ENCODE data around the gene S100Z.
"Not testable (repeated sequence)": the region's sequence is repeated elsewhere in the genome, so short reads cannot be mapped to it uniquely, and the experiment has no call there.

Gene S100Z

GRCh38 chr5:76870046-76870445, 20.2 kb downstream of the S100Z start:
- Histone ChIP-seq H3K4me1 (ENCODE audit: insufficient read depth, low read length) (peaks cover 27% of the 10 kb centered on the region), H3K9me3 (ENCODE audit: control insufficient read depth, insufficient read depth, low read length) (no peaks in the 10 kb centered on the region), H3K36me3 (ENCODE audit: insufficient read depth, low read length) (no peaks in the 10 kb centered on the region), H3K9ac (ENCODE audit: low read depth, low read length) (no peak overlapping the region)

GRCh38 chr5:76874088-76874581, 24.3 kb downstream of the S100Z start:
- peaks cover 33% of the 10 kb centered on the region for H3K4me1 ChIP-seq (ENCODE audit: insufficient read depth, low read length)
- H3K9me3 ChIP-seq (ENCODE audit: control insufficient read depth, insufficient read depth, low read length): no peaks in the 10 kb centered on the region
- H3K9ac ChIP-seq (ENCODE audit: low read depth, low read length): peak overlapping the region; percentile 52; the same call in 1 of the 2 replicates
- H3K36me3 ChIP-seq (ENCODE audit: insufficient read depth, low read length): no peaks in the 10 kb centered on the region

DNA sequence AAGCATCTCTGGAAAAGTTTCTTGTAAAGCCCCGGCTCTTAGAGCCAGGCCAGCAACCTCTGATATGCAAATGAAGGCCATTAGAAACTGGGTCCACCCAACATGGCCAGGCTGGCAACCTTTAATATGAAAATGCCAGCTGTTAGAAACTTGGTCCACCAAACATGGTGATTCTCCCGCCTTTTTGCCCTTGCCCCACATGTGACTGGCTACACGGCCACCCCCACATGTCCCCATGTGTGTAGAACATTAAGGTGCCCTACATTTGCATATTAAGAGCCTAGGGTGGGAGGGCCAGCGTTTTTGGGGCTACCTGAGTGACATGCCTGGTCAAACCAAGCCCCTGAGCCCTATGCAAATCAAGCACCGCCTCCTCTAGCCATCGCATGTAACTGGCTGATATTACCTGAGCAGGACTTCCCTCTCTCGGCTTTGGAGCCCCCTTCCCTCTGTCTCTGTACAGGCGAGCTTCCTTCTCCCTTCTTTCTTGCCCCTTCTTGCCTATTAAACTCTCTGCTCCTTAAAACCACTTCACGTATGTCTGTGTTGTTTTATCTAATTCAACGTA, 39.0 kb downstream of the S100Z start:
- Histone ChIP-seq H3K9me3 (ENCODE audit: control insufficient read depth, insufficient read depth, low read length) (no peaks in the 10 kb centered on the region), H3K9ac (ENCODE audit: low read depth, low read length) (no peak overlapping the region), H3K36me3 (ENCODE audit: insufficient read depth, low read length) (no peaks in the 10 kb centered on the region), H3K4me1 (ENCODE audit: insufficient read depth, low read length) (no peaks in the 10 kb centered on the region)

- H3K9ac ChIP-seq (ENCODE audit: low read depth, low read length): no peak overlapping the region
- H3K4me1 ChIP-seq (ENCODE audit: insufficient read depth, low read length): no peaks in the 10 kb centered on the region
- no peaks in the 10 kb centered on the region; the same call in 1 of the 2 replicates for H3K9me3 ChIP-seq (ENCODE audit: control insufficient read depth, insufficient read depth, low read length)
- H3K36me3 ChIP-seq (ENCODE audit: insufficient read depth, low read length): no peaks in the 10 kb centered on the region
Observed at GRCh38 chr5:76893294-76893693, 43.5 kb downstream of the S100Z start.

DNA sequence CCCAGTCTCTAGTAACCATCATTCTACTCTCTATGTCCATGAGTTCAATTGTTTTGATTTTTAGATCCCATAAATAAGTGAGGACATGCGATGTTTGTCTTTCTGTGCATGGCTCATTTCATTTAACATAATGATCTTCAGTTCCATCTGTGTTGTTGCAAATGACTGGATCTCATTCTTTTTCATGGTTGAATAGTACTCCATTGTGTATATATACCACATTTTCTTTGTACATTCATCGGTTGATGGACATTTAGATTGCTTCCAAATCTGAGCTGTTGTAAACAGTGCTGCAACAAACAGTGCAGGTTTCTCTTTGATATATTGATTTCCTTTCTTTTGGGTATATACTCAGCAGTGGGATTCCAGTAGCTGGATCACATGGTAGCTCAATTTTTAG, 46.4 kb downstream of the S100Z start:
- Histone ChIP-seq H3K9me3 (ENCODE audit: control insufficient read depth, insufficient read depth, low read length) (peaks cover 6% of the 10 kb centered on the region), H3K36me3 (ENCODE audit: insufficient read depth, low read length) (no peaks in the 10 kb centered on the region), H3K9ac (ENCODE audit: low read depth, low read length) (no peak overlapping the region), H3K4me1 (ENCODE audit: insufficient read depth, low read length) (no peaks in the 10 kb centered on the region)

- peaks cover 6% of the 10 kb centered on the region for H3K9me3 ChIP-seq (ENCODE audit: control insufficient read depth, insufficient read depth, low read length)
- H3K9ac ChIP-seq (ENCODE audit: low read depth, low read length): no peak overlapping the region
- no peaks in the 10 kb centered on the region for H3K36me3 ChIP-seq (ENCODE audit: insufficient read depth, low read length)
Observed at GRCh38 chr5:76901522-76901921, 51.7 kb downstream of the S100Z start.

GRCh38 chr5:76908166-76908565, 58.4 kb downstream of the S100Z start:
- Histone ChIP-seq H3K9me3 (ENCODE audit: control insufficient read depth, insufficient read depth, low read length) (no peaks in the 10 kb centered on the region), H3K9ac (ENCODE audit: low read depth, low read length) (no peak overlapping the region), H3K4me1 (ENCODE audit: insufficient read depth, low read length) (no peaks in the 10 kb centered on the region), H3K36me3 (ENCODE audit: insufficient read depth, low read length) (no peaks in the 10 kb centered on the region)

More at GRCh38 chr5:76901522-76901921, 51.7 kb downstream of the S100Z start:
- H3K4me1 ChIP-seq (ENCODE audit: insufficient read depth, low read length): no peaks in the 10 kb centered on the region

GRCh38 chr5:76910344-76910933, 60.6 kb downstream of the S100Z start:
- not testable (repeated sequence) for H3K9ac ChIP-seq (ENCODE audit: low read depth, low read length); H3K9me3 ChIP-seq (ENCODE audit: control insufficient read depth, insufficient read depth, low read length); H3K4me1 ChIP-seq (ENCODE audit: insufficient read depth, low read length); H3K36me3 ChIP-seq (ENCODE audit: insufficient read depth, low read length)

GRCh38 chr5:76914671-76915070, 64.9 kb downstream of the S100Z start:
- not testable (repeated sequence) for H3K4me1 ChIP-seq (ENCODE audit: insufficient read depth, low read length); H3K9ac ChIP-seq (ENCODE audit: low read depth, low read length); H3K36me3 ChIP-seq (ENCODE audit: insufficient read depth, low read length); H3K9me3 ChIP-seq (ENCODE audit: control insufficient read depth, insufficient read depth, low read length)

DNA sequence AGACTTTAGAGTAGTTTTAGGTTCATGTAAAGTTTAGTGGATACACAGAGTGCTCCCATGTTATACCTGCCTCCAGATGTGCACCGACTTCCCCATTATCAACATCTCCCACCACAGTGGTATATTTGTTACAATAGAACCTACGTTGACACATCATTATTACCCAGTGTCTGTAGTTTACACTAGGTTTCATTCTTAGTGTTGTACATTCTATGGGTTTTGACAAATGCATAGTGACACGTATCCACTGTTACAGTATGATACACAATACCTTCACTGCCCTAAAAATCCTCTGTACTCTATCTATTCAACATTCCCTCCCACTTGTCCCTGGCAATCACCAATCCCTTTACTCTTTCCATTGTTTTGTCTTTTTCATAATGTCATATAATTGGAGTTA, 68.7 kb downstream of the S100Z start:
- Histone ChIP-seq H3K36me3 (ENCODE audit: insufficient read depth, low read length) (no peaks in the 10 kb centered on the region), H3K4me1 (ENCODE audit: insufficient read depth, low read length) (no peaks in the 10 kb centered on the region), H3K9ac (ENCODE audit: low read depth, low read length) (no peak overlapping the region), H3K9me3 (ENCODE audit: control insufficient read depth, insufficient read depth, low read length) (0 out of 2 replicates have a peak, but pooled peaks cover 3% of the 10 kb centered on the region)

DNA sequence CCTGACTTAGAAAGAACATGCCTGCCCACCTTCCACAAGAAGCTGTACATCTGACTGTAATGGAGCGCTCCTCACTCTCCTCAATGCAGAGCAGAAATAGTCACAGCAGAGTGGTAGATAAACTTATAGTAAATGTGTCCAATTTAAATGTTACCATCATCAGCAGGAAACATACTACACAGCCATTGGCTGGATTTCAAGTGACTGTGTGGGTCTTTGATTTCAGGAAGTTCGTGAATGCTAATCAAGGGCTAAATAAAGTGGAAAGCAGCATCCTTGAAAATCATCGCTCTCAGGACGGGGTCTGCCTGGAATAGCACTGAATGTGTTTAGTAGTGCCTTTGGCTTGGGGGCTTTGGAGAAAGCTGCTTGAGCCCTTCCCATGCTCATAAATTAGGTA, 70.7 kb downstream of the S100Z start:
- no peak overlapping the region for H3K9ac ChIP-seq (ENCODE audit: low read depth, low read length)
- no peaks in the 10 kb centered on the region for H3K4me1 ChIP-seq (ENCODE audit: insufficient read depth, low read length)
- H3K36me3 ChIP-seq (ENCODE audit: insufficient read depth, low read length): no peaks in the 10 kb centered on the region
- H3K9me3 ChIP-seq (ENCODE audit: control insufficient read depth, insufficient read depth, low read length): no peaks in the 10 kb centered on the region

GRCh38 chr5:76926329-76927105, 76.7 kb downstream of the S100Z start:
- Histone ChIP-seq H3K9ac (ENCODE audit: low read depth, low read length) (no peak overlapping the region), H3K36me3 (ENCODE audit: insufficient read depth, low read length) (no peaks in the 10 kb centered on the region), H3K9me3 (ENCODE audit: control insufficient read depth, insufficient read depth, low read length) (no peaks in the 10 kb centered on the region)

DNA sequence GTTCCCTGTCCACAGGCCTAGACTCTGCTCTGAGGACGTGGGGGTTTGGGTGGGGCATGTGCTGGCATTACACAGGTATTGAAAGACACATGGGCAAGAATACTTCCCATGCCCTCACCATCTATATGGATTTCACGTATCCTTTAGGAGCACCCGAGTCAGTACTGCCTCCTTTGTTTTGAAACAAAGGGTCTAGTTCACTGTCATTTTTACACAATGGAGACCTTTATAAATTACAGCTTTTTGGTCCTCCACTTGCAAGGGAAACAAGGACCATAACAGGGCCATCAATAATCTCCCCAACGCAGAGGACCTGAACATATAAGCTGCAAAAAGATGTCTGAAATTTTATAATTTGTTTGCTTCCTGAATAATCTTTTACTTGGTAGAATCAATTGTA, 78.1 kb downstream of the S100Z start:
- H3K4me1 ChIP-seq (ENCODE audit: insufficient read depth, low read length): no peaks in the 10 kb centered on the region
- H3K36me3 ChIP-seq (ENCODE audit: insufficient read depth, low read length): no peaks in the 10 kb centered on the region

More at GRCh38 chr5:76926329-76927105, 76.7 kb downstream of the S100Z start:
- H3K4me1 ChIP-seq (ENCODE audit: insufficient read depth, low read length): no peaks in the 10 kb centered on the region

GRCh38 chr5:76930083-76930482, 80.3 kb downstream of the S100Z start:
- Histone ChIP-seq H3K4me1 (ENCODE audit: insufficient read depth, low read length) (no peaks in the 10 kb centered on the region), H3K9me3 (ENCODE audit: control insufficient read depth, insufficient read depth, low read length) (no peaks in the 10 kb centered on the region), H3K36me3 (ENCODE audit: insufficient read depth, low read length) (no peaks in the 10 kb centered on the region), H3K9ac (ENCODE audit: low read depth, low read length) (no peak overlapping the region)

More for the DNA sequence above, 78.1 kb downstream of the S100Z start:
- no peak overlapping the region for H3K9ac ChIP-seq (ENCODE audit: low read depth, low read length)
- H3K9me3 ChIP-seq (ENCODE audit: control insufficient read depth, insufficient read depth, low read length): no peaks in the 10 kb centered on the region

DNA sequence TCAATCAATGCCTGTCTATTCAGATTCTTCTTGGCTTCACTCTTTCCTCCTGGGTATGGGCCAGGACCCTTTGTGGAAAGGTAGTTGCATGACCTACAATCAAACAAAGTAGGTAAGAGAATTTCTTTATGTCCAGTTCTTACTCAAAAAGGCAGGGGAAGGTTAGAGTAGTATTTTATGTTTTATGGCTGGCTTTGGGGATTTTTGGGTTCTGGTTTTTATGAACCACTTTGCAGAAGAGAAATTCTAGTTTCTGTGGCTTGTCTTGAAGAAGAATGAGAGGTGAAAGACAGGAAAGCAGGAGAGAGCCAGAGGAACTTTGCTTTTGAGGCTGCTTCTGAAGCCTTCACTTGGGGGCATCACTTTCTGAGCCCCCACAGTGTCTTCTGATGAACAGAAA, 88.4 kb downstream of the S100Z start:
- Histone ChIP-seq H3K9ac (ENCODE audit: low read depth, low read length) (no peak overlapping the region), H3K4me1 (ENCODE audit: insufficient read depth, low read length) (no peaks in the 10 kb centered on the region), H3K36me3 (ENCODE audit: insufficient read depth, low read length) (no peaks in the 10 kb centered on the region), H3K9me3 (ENCODE audit: control insufficient read depth, insufficient read depth, low read length) (no peaks in the 10 kb centered on the region)

Measured in ES-I3 (cell line).